HEK293 (cell line): ENCODE measurements around the gene NDST1.

Source experiments
- CTCF ChIA-PET: fragments of 350-600 bp; formaldehyde crosslinking; extraction: SDS; loops from one replicate; lab custom pipeline; 2021; ENCODE audit warnings: antibody characterized with exemption; lab: Yijun Ruan, JAX
- POLR2A ChIA-PET: fragments of 300-600 bp; formaldehyde crosslinking; extraction: SDS; loops from one replicate; lab custom pipeline; 2020; ENCODE audit warnings: antibody characterized with exemption, inconsistent platforms; lab: Yijun Ruan, JAX
- H3K27ac ChIP-seq: fragments of 200-500 bp; sonication (Bioruptor generic); 2 replicates; pipeline ENCODE4 v1.5.1; 2014; ENCODE audit warnings: low read depth, low read length, control low read depth, inconsistent platforms; ENCODE audit errors: extremely low read depth
- H3K36me3 ChIP-seq, 2 experiments: fragments of 200-500 bp in 1 of 2; sonication (Bioruptor generic) in 1 of 2; 1 replicate in 1 of 2; 2 replicates in 1 of 2; pipeline ENCODE4 v1.5.1; 2014 to 2017; ENCODE audit warnings: inconsistent platforms in 2 of 2, low read length in 2 of 2; ENCODE audit not compliant: control insufficient read depth in 2 of 2, insufficient read depth in 1 of 2
- H3K4me1 ChIP-seq: fragments of 200-500 bp; sonication (Bioruptor generic); 2 replicates; pipeline ENCODE4 v1.5.1; 2014; ENCODE audit warnings: mild to moderate bottlenecking, low read length, inconsistent platforms; ENCODE audit not compliant: control insufficient read depth, insufficient read depth
- H3K4me3 ChIP-seq: 2 replicates; pipeline ENCODE4 v1.5.1; 2011; ENCODE audit warnings: low read depth, mild to moderate bottlenecking, control low read depth, low read length, moderate library complexity
- H3K9me3 ChIP-seq: fragments of 200-500 bp; sonication (Bioruptor generic); 2 replicates; pipeline ENCODE4 v1.5.1; 2014; ENCODE audit warnings: low read depth, low read length, inconsistent platforms; ENCODE audit not compliant: control insufficient read depth, insufficient read depth
- EGR2 ChIP-seq: fragments of 450-650 bp; formaldehyde crosslinking; IDR thresholded peaks from 2 replicates; pipeline ENCODE4 v1.5.1; 2016; ENCODE audit warnings: low read depth, missing biosample characterization, missing genetic modification characterization
- GLI2 ChIP-seq: fragments of 450-650 bp; formaldehyde crosslinking; IDR thresholded peaks from 2 replicates; pipeline ENCODE4; 2017; ENCODE audit warnings: missing biosample characterization, missing genetic modification characterization, low read depth, borderline replicate concordance
- GLIS2 ChIP-seq: fragments of 450-650 bp; formaldehyde crosslinking; IDR thresholded peaks from 2 replicates; pipeline ENCODE4 v1.5.1; 2016; ENCODE audit warnings: missing biosample characterization, missing genetic modification characterization
- PBX3 ChIP-seq: sonication (generic); formaldehyde crosslinking; IDR thresholded peaks from 2 replicates; pipeline ENCODE4 v1.8.1; 2022; ENCODE audit warnings: mild to moderate bottlenecking, moderate library complexity, missing genetic modification reagents
- ZBTB21 ChIP-seq: fragments of 450-650 bp; formaldehyde crosslinking; IDR thresholded peaks from 2 replicates; pipeline ENCODE4 v1.5.1; 2017; ENCODE audit warnings: missing biosample characterization, missing genetic modification characterization
- ZBTB7A ChIP-seq: fragments of 450-650 bp; formaldehyde crosslinking; IDR thresholded peaks from 2 replicates; pipeline ENCODE4 v1.5.1; 2016; ENCODE audit warnings: low read depth, missing biosample characterization, missing genetic modification characterization
- ZEB2 ChIP-seq: fragments of 450-650 bp; formaldehyde crosslinking; IDR thresholded peaks from 2 replicates; pipeline ENCODE4 v1.5.1; 2016; ENCODE audit warnings: missing biosample characterization, missing genetic modification characterization
- ZFP3 ChIP-seq: fragments of 450-650 bp; formaldehyde crosslinking; IDR thresholded peaks from 2 replicates; pipeline ENCODE4 v1.5.1; 2016; ENCODE audit warnings: low read depth, missing biosample characterization, missing genetic modification characterization
- ZFP69B ChIP-seq: fragments of 450-650 bp; formaldehyde crosslinking; IDR thresholded peaks from 2 replicates; pipeline ENCODE4 v1.5.1; 2016; ENCODE audit warnings: missing biosample characterization, missing genetic modification characterization
- ZNF114 ChIP-seq: fragments of 450-650 bp; formaldehyde crosslinking; IDR thresholded peaks from 2 replicates; pipeline ENCODE4 v1.5.0; 2017; ENCODE audit warnings: missing biosample characterization, missing genetic modification characterization
- ZNF121 ChIP-seq: fragments of 450-650 bp; formaldehyde crosslinking; IDR thresholded peaks from 2 replicates; pipeline ENCODE4 v1.5.1; 2016; ENCODE audit warnings: missing biosample characterization, missing genetic modification characterization
- ZNF138 ChIP-seq: fragments of 450-650 bp; formaldehyde crosslinking; IDR thresholded peaks from 2 replicates; pipeline ENCODE4 v1.5.1; 2016; ENCODE audit warnings: missing biosample characterization, missing genetic modification characterization, borderline replicate concordance
- ZNF140 ChIP-seq: fragments of 450-650 bp; formaldehyde crosslinking; IDR thresholded peaks from 2 replicates; pipeline ENCODE4 v1.5.1; 2016; ENCODE audit warnings: missing biosample characterization, missing genetic modification characterization
- ZNF155 ChIP-seq: fragments of 450-650 bp; formaldehyde crosslinking; IDR thresholded peaks from 2 replicates; pipeline ENCODE4 v1.5.1; 2016; ENCODE audit warnings: missing biosample characterization, missing genetic modification characterization
- ZNF157 ChIP-seq: fragments of 450-650 bp; formaldehyde crosslinking; IDR thresholded peaks from 2 replicates; pipeline ENCODE4 v1.5.1; 2016; ENCODE audit warnings: missing biosample characterization, missing genetic modification characterization
- ZNF184 ChIP-seq: fragments of 450-650 bp; IDR thresholded peaks from 2 replicates; pipeline ENCODE4 v1.5.1; 2018; ENCODE audit warnings: missing biosample characterization, mild to moderate bottlenecking, missing genetic modification characterization
- ZNF221 ChIP-seq: fragments of 450-650 bp; formaldehyde crosslinking; IDR thresholded peaks from 2 replicates; pipeline ENCODE4 v1.5.1; 2017; ENCODE audit warnings: missing biosample characterization, missing genetic modification characterization, borderline replicate concordance
- ZNF239 ChIP-seq: fragments of 450-650 bp; formaldehyde crosslinking; IDR thresholded peaks from 2 replicates; pipeline ENCODE4 v1.5.1; 2016; ENCODE audit warnings: missing biosample characterization, missing genetic modification characterization
- ZNF266 ChIP-seq: fragments of 450-650 bp; formaldehyde crosslinking; IDR thresholded peaks from 2 replicates; pipeline ENCODE4 v1.5.1; 2016; ENCODE audit warnings: missing biosample characterization, missing genetic modification characterization, low read depth
- ZNF274 ChIP-seq, 2 experiments: fragments of 200-500 bp in 1 of 2; fragments of 450-650 bp in 1 of 2; sonication (Bioruptor generic) in 1 of 2; formaldehyde crosslinking in 1 of 2; IDR thresholded peaks; 2 replicates each; pipeline versions ENCODE4 v1.5.1 to v1.6.1; 2014 to 2016; ENCODE audit warnings: borderline replicate concordance in 1 of 2, inconsistent platforms in 1 of 2, low read length in 1 of 2, missing biosample characterization in 1 of 2, missing genetic modification characterization in 1 of 2
- ZNF311 ChIP-seq: fragments of 450-650 bp; formaldehyde crosslinking; IDR thresholded peaks from 2 replicates; pipeline ENCODE4 v1.5.1; 2017; ENCODE audit warnings: missing biosample characterization, missing genetic modification characterization, borderline replicate concordance
- ZNF362 ChIP-seq: fragments of 450-650 bp; formaldehyde crosslinking; IDR thresholded peaks from 2 replicates; pipeline ENCODE4 v1.5.1; 2016; ENCODE audit warnings: missing biosample characterization, missing genetic modification characterization
- ZNF37A ChIP-seq: fragments of 450-650 bp; IDR thresholded peaks from 2 replicates; pipeline ENCODE4 v1.5.1; 2018; ENCODE audit warnings: missing biosample characterization, missing genetic modification characterization
- ZNF449 ChIP-seq: fragments of 450-650 bp; formaldehyde crosslinking; IDR thresholded peaks from 2 replicates; pipeline ENCODE4 v1.5.1; 2017; ENCODE audit warnings: missing biosample characterization, mild to moderate bottlenecking, missing genetic modification characterization, moderate library complexity
- ZNF514 ChIP-seq: fragments of 450-650 bp; formaldehyde crosslinking; IDR thresholded peaks from 2 replicates; pipeline ENCODE4 v1.5.1; 2016; ENCODE audit warnings: missing biosample characterization, missing genetic modification characterization
- ZNF549 ChIP-seq: fragments of 450-650 bp; IDR thresholded peaks from 2 replicates; pipeline ENCODE4 v1.5.1; 2018; ENCODE audit warnings: missing biosample characterization, missing genetic modification characterization, mild to moderate bottlenecking, inconsistent platforms, moderate library complexity
- ZNF561 ChIP-seq: fragments of 450-650 bp; IDR thresholded peaks from 2 replicates; pipeline ENCODE4 v1.5.1; 2018; ENCODE audit warnings: missing biosample characterization, missing genetic modification characterization, borderline replicate concordance
- ZNF580 ChIP-seq: fragments of 450-650 bp; formaldehyde crosslinking; IDR thresholded peaks from 2 replicates; pipeline ENCODE4 v1.5.1; 2016; ENCODE audit warnings: missing biosample characterization, missing genetic modification characterization
- ZNF610 ChIP-seq: fragments of 450-650 bp; formaldehyde crosslinking; IDR thresholded peaks from 2 replicates; pipeline ENCODE4 v1.5.1; 2016; ENCODE audit warnings: missing biosample characterization, missing genetic modification characterization, borderline replicate concordance
- ZNF621 ChIP-seq: fragments of 450-650 bp; formaldehyde crosslinking; IDR thresholded peaks from 2 replicates; pipeline ENCODE4 v1.5.1; 2017; ENCODE audit warnings: missing biosample characterization, missing genetic modification characterization
- ZNF660 ChIP-seq: fragments of 450-650 bp; IDR thresholded peaks from 2 replicates; pipeline ENCODE4 v1.5.1; 2018; ENCODE audit warnings: missing biosample characterization, mild to moderate bottlenecking, missing genetic modification characterization
- ZNF701 ChIP-seq: fragments of 450-650 bp; formaldehyde crosslinking; IDR thresholded peaks from 2 replicates; pipeline ENCODE4 v1.5.1; 2016; ENCODE audit warnings: missing biosample characterization, missing genetic modification characterization
- ZNF785 ChIP-seq: fragments of 450-650 bp; formaldehyde crosslinking; IDR thresholded peaks from 2 replicates; pipeline ENCODE4 v1.5.1; 2016; ENCODE audit warnings: missing biosample characterization, missing genetic modification characterization
- ZNF792 ChIP-seq: fragments of 450-650 bp; formaldehyde crosslinking; IDR thresholded peaks from 2 replicates; pipeline ENCODE4 v1.5.1; 2016; ENCODE audit warnings: missing biosample characterization, missing genetic modification characterization
- ZSCAN23 ChIP-seq: fragments of 450-650 bp; formaldehyde crosslinking; IDR thresholded peaks from 2 replicates; pipeline ENCODE4 v1.5.1; 2016; ENCODE audit warnings: missing biosample characterization, missing genetic modification characterization

NDST1 gene

GRCh38 chr5:150596313-150596712 lies 88.4 kb downstream of the NDST1 start:
- ChIA-PET CTCF (no interaction called here), POLR2A (no interaction called here)
- H3K27ac ChIP-seq: no peak overlapping the region
- no peak overlapping the region for H3K4me3 ChIP-seq
- TF ChIP-seq GLI2 (tag by site-specific recombination): no peak
- no peak for TF ChIP-seq ZFP69B
- no peak for TF ChIP-seq ZNF138 (tag by site-specific recombination)
- TF ChIP-seq ZNF157 (tag by site-specific recombination): no peak
- TF ChIP-seq ZNF561: no peak
- TF ChIP-seq ZNF37A (tag by site-specific recombination): no peak
- no peak for TF ChIP-seq ZNF610 (tag by site-specific recombination)
- no peak for TF ChIP-seq EGR2 (tag by site-specific recombination)
- no peak for TF ChIP-seq ZNF155 (tag by site-specific recombination)
- no peak for TF ChIP-seq ZEB2
- TF ChIP-seq ZNF266 (tag by site-specific recombination): no peak
- no peak for TF ChIP-seq ZNF621 (tag by site-specific recombination)
- TF ChIP-seq ZNF785 (tag by site-specific recombination): no peak
- no peak for TF ChIP-seq ZNF701 (tag by site-specific recombination)
- no peak for TF ChIP-seq ZNF221 (tag by site-specific recombination)
- TF ChIP-seq PBX3: no peak
- TF ChIP-seq GLIS2 (tag by site-specific recombination): no peak
- TF ChIP-seq ZSCAN23: no peak
- no peak for TF ChIP-seq ZNF184 (tag by site-specific recombination)
- TF ChIP-seq ZNF580: no peak
- TF ChIP-seq, all 188 proteins: peak for 0
- Histone ChIP-seq H3K36me3 (no peaks in the 10 kb centered on the region), H3K9me3 (no peaks in the 10 kb centered on the region), H3K4me1 (no peaks in the 10 kb centered on the region; the same call in 1 of the 2 replicates)

- TF ChIP-seq ZNF362 (tag by site-specific recombination): no peak
- TF ChIP-seq ZNF449 (tag by site-specific recombination): no peak
- TF ChIP-seq ZBTB21: no peak
- no peak for TF ChIP-seq ZBTB7A (tag by site-specific recombination)
- no peak for TF ChIP-seq ZNF274 (IDR thresholded peaks at IDR 0.05; ENCODE audit: low read length)
- TF ChIP-seq ZNF274 (tag by site-specific recombination; IDR thresholded peaks at IDR 0.05; ENCODE audit: borderline replicate concordance): no peak
- TF ChIP-seq ZNF549 (tag by site-specific recombination): no peak
- TF ChIP-seq ZNF239 (tag by site-specific recombination): no peak
- TF ChIP-seq ZNF121 (tag by site-specific recombination): no peak
- no peak for TF ChIP-seq ZNF114
- no peak for TF ChIP-seq ZNF140
- no peak for TF ChIP-seq ZNF792 (tag by site-specific recombination)
- TF ChIP-seq ZNF514 (tag by site-specific recombination): no peak
- no peak for TF ChIP-seq ZNF138 (tag by site-specific recombination)
- TF ChIP-seq ZNF660 (tag by site-specific recombination): no peak
- no peak for TF ChIP-seq ZNF266 (tag by site-specific recombination)
- TF ChIP-seq ZNF311 (tag by site-specific recombination): no peak
- TF ChIP-seq ZFP3 (tag by site-specific recombination): no peak
- H3K4me3 ChIP-seq: no peak overlapping the region
- no peaks in the 10 kb centered on the region for H3K9me3 ChIP-seq
- ChIA-PET CTCF (no interaction called here), POLR2A (no interaction called here)
- no peaks in the 10 kb centered on the region; the same call in 1 of the 2 replicates for H3K4me1 ChIP-seq
- no peaks in the 10 kb centered on the region for H3K36me3 ChIP-seq
- H3K27ac ChIP-seq: no peak overlapping the region
Observed at GRCh38 chr5:150596826-150597225, 88.9 kb downstream of the NDST1 start.
